ENCODE data around the gene ZNF574.
A peak's percentile ranks its signal among the peaks of the same experiment; 100 is the strongest.

Gene ZNF574

DNA sequence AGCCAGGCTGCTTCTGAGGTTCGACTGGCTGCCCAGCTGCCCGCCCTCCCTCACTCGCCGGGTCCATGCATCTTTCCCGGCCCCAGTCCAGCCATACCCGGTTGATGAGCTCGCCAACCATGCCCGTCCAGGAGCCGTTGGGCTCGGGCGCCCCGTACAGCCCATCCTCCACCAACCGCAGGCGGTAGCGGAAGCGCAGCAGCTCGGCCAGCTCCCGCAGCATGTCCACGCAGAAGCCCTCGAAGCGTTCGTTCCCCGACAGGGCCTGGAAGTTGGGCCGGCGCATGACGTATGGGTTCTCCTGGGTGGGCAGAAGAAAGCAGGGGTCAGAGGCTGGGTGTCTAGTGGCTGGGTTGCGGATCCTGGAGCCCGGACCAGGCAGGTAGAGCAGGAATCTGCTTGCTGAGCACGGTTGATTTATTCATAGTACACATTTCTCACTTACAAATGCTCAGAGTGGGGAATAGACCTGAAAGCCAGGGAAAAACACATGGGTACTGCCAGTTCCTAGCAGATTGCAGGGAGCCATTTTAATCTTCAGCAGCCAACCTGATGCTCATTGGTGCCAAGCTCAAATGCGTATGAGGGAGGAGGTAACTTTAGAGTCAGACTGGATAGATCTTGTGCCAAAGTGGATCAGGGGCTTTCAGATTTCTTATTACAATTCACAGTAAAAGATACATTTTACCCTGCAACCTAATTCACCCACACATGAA lies 33.4 kb upstream of the ZNF574 start:
- no peaks in the 10 kb centered on the region for H3K4me1 ChIP-seq (ENCODE audit: insufficient read depth, poor library complexity, severe bottlenecking)
- no peak for DNase-seq (ENCODE audit: low spot score)
- no peak overlapping the region for H3K27ac ChIP-seq (ENCODE audit: poor library complexity, severe bottlenecking)
- ATAC-seq (ENCODE audit: low read depth), result no peak
- H3K9me3 ChIP-seq (ENCODE audit: severe bottlenecking), result no peaks in the 10 kb centered on the region
- TF ChIP-seq, protein P1, sequence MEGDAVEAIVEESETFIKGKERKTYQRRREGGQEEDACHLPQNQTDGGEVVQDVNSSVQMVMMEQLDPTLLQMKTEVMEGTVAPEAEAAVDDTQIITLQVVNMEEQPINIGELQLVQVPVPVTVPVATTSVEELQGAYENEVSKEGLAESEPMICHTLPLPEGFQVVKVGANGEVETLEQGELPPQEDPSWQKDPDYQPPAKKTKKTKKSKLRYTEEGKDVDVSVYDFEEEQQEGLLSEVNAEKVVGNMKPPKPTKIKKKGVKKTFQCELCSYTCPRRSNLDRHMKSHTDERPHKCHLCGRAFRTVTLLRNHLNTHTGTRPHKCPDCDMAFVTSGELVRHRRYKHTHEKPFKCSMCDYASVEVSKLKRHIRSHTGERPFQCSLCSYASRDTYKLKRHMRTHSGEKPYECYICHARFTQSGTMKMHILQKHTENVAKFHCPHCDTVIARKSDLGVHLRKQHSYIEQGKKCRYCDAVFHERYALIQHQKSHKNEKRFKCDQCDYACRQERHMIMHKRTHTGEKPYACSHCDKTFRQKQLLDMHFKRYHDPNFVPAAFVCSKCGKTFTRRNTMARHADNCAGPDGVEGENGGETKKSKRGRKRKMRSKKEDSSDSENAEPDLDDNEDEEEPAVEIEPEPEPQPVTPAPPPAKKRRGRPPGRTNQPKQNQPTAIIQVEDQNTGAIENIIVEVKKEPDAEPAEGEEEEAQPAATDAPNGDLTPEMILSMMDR (IDR thresholded peaks at IDR 0.05; ENCODE audit: poor library complexity, severe bottlenecking), result no peak
- H3K4me3 ChIP-seq (ENCODE audit: severe bottlenecking), result no peak overlapping the region
- H3K27me3 ChIP-seq (ENCODE audit: insufficient read depth, poor library complexity, severe bottlenecking), result no peaks in the 10 kb centered on the region
- H3K36me3 ChIP-seq (ENCODE audit: low read depth), result no peaks in the 10 kb centered on the region

DNA sequence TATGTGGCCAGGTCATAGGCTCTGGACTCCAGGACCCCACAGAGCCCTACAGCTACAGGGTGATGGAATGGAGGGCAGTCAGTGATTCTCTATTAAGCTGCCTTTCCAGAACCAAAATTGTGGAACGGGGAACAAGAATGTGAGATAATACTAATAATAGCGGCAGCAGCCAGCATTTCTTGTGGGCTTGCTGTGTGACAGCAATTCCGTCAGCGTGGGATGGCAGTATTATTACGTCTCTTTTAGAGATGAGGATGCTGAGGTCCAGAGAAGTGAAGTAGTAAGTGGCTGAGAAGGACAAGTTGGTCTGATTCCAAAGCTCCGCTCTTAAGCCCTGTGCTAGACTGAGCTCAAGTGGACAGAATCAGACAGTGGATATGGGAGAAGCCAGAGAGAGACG lies 30.4 kb upstream of the ZNF574 start:
- Histone ChIP-seq H3K4me3 (ENCODE audit: severe bottlenecking) (no peak overlapping the region), H3K9me3 (ENCODE audit: severe bottlenecking) (no peaks in the 10 kb centered on the region), H3K4me1 (ENCODE audit: insufficient read depth, poor library complexity, severe bottlenecking) (no peaks in the 10 kb centered on the region), H3K27ac (ENCODE audit: poor library complexity, severe bottlenecking) (no peak overlapping the region), H3K36me3 (ENCODE audit: low read depth) (no peaks in the 10 kb centered on the region), H3K27me3 (ENCODE audit: insufficient read depth, poor library complexity, severe bottlenecking) (no peaks in the 10 kb centered on the region)
- TF ChIP-seq, protein P1 (IDR thresholded peaks at IDR 0.05; ENCODE audit: poor library complexity, severe bottlenecking), result no peak
- ATAC-seq (ENCODE audit: low read depth), result no peak
- no peak for DNase-seq (ENCODE audit: low spot score)

GRCh38 chr19:42048992-42049391 lies 27.0 kb upstream of the ZNF574 start:
- Histone ChIP-seq H3K9me3 (ENCODE audit: severe bottlenecking) (no peaks in the 10 kb centered on the region), H3K4me3 (ENCODE audit: severe bottlenecking) (peak overlapping the region; percentile 7), H3K4me1 (ENCODE audit: insufficient read depth, poor library complexity, severe bottlenecking) (peaks cover 27% of the 10 kb centered on the region), H3K36me3 (ENCODE audit: low read depth) (no peaks in the 10 kb centered on the region), H3K27me3 (ENCODE audit: insufficient read depth, poor library complexity, severe bottlenecking) (no peaks in the 10 kb centered on the region), H3K27ac (ENCODE audit: poor library complexity, severe bottlenecking) (no peak overlapping the region)
- DNase-seq (ENCODE audit: low spot score) (no peak), ATAC-seq (ENCODE audit: low read depth) (no peak)
- TF ChIP-seq, protein P1 (IDR thresholded peaks at IDR 0.05; ENCODE audit: poor library complexity, severe bottlenecking), result no peak

DNA sequence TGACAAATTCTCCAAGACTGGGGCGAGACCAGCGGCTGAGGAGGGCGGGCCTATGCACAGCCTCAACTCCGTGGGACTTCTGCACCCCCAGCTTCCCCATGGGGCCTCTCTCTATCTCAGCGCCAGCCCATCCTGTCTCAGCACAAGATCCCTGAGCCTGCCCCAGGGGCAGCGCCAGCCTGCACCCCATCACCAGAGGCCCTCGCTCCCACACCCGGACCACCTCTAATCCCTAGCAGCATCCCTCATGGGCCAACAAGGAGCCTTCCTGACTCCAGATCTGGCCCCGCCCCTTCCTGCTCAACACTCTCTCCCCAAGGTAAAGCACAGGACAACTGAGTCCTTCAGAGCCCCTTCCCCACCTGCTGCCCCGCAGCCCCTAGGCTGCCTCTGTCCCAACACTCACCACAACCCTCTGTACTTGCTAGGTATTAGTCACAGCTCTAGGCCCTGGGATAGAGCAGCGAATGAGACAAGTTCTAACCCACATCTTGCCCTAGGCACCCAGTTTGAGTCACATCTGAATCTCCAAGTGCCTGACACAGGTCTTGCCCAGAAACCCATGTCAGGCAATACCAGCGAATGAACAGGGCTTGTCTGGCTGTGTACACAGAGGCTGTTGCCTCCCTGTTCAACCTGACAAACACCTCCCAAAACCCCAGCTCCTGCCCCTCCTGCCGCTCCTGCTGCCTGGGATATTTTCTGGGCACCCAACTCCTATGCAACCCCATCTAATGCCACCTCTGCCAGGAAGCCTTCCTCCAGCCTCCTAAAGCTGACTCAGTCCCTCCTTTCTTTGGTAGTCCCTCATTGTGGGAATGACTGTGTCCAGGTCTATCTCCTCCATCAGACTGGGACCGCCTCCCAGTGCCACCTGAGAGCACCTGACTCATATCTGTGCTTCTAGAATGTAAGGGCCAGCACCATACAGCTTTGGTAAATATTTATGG lies 24.5 kb upstream of the ZNF574 start:
- peak; percentile 91 for ATAC-seq (ENCODE audit: low read depth)

More for the DNA sequence above, 24.5 kb upstream of the ZNF574 start:
- no peak overlapping the region for H3K4me3 ChIP-seq (ENCODE audit: severe bottlenecking)
- H3K36me3 ChIP-seq (ENCODE audit: low read depth), result no peaks in the 10 kb centered on the region
- H3K4me1 ChIP-seq (ENCODE audit: insufficient read depth, poor library complexity, severe bottlenecking), result peaks cover 27% of the 10 kb centered on the region
- H3K27ac ChIP-seq (ENCODE audit: poor library complexity, severe bottlenecking), result peak overlapping the region; percentile 77
- DNase-seq (ENCODE audit: low spot score), result peak; percentile 87
- no peaks in the 10 kb centered on the region for H3K9me3 ChIP-seq (ENCODE audit: severe bottlenecking)
- TF ChIP-seq, protein P1 (IDR thresholded peaks at IDR 0.05; ENCODE audit: poor library complexity, severe bottlenecking), result no peak
- H3K27me3 ChIP-seq (ENCODE audit: insufficient read depth, poor library complexity, severe bottlenecking), result no peaks in the 10 kb centered on the region

Measured in RWPE2 (cell line).